GM12873 (cell line): Measurements from ENCODE around the gene RHOBTB1.

ENCODE experiments used
- CTCF ChIP-seq: IDR thresholded peaks from 2 replicates; pipeline ENCODE4 v1.5.1; 2012; ENCODE audit warnings: low read depth, mild to moderate bottlenecking, moderate library complexity, low read length, control low read depth; ENCODE audit not compliant: insufficient read depth; ENCODE audit errors: missing control alignments

Gene RHOBTB1

GRCh38 chr10:60940446-60940845, 3.5 kb downstream of the RHOBTB1 start:
- TF ChIP-seq CTCF, result no peak

GRCh38 chr10:60937784-60938654, 6.0 kb downstream of the RHOBTB1 start:
- no peak for TF ChIP-seq CTCF

GRCh38 chr10:60937022-60937421, 7.0 kb downstream of the RHOBTB1 start:
- no peak for TF ChIP-seq CTCF

GRCh38 chr10:60934215-60935175, 9.5 kb downstream of the RHOBTB1 start:
- no peak for TF ChIP-seq CTCF

- no peak for TF ChIP-seq CTCF
Measured at GRCh38 chr10:60932756-60933155, 11.2 kb downstream of the RHOBTB1 start.

GRCh38 chr10:60930237-60930636, 13.7 kb downstream of the RHOBTB1 start:
- TF ChIP-seq CTCF, result no peak

GRCh38 chr10:60921633-60922032, 22.4 kb downstream of the RHOBTB1 start:
- no peak for TF ChIP-seq CTCF
